Measurements from ENCODE around the gene HLCS. TPM values are rescaled to one million over a fixed set of nuclear protein-coding genes. Genes with fewer than 3 reads are reported as not detected.

HLCS gene
- total RNA-seq, 1 donor from 2014 or later = 25.0 TPM

DNA sequence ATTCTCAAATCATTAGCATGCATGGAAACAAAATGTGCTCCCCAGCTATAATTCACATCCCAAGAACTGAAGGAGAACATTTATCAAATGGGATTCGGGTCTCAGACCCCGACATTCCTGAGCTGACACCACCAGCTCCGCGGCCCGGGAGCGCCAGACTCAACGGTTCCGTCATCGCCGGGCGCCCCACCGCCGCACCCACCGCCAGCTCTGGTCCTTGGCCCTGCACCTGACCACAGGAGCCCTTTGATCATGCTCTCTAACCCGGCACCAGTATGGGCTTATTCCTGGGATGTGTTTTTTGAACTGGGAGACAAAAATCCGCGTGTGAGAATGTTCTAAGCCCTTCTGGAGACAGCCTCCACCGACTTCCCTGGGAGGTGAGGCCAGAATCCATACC lies 43.6 kb downstream of the HLCS start:
- TF ChIP-seq, protein P1, sequence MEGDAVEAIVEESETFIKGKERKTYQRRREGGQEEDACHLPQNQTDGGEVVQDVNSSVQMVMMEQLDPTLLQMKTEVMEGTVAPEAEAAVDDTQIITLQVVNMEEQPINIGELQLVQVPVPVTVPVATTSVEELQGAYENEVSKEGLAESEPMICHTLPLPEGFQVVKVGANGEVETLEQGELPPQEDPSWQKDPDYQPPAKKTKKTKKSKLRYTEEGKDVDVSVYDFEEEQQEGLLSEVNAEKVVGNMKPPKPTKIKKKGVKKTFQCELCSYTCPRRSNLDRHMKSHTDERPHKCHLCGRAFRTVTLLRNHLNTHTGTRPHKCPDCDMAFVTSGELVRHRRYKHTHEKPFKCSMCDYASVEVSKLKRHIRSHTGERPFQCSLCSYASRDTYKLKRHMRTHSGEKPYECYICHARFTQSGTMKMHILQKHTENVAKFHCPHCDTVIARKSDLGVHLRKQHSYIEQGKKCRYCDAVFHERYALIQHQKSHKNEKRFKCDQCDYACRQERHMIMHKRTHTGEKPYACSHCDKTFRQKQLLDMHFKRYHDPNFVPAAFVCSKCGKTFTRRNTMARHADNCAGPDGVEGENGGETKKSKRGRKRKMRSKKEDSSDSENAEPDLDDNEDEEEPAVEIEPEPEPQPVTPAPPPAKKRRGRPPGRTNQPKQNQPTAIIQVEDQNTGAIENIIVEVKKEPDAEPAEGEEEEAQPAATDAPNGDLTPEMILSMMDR (IDR thresholded peaks at IDR 0.05) = no peak
- TF ChIP-seq EZH2phosphoT487 (IDR thresholded peaks at IDR 0.05) (no peak), EZH2 (IDR thresholded peaks at IDR 0.05) (no peak)
- no peak overlapping the region for H3K27ac Mint-ChIP-seq
- H3K27me3 ChIP-seq = no peaks in the 10 kb centered on the region
- no peaks in the 10 kb centered on the region for H3F3A ChIP-seq (ENCODE audit: low read depth)
- H3K36me3 Mint-ChIP-seq = peaks cover 3% of the 10 kb centered on the region
- H3K9me3 Mint-ChIP-seq = no peaks in the 10 kb centered on the region
- H3K27me3 Mint-ChIP-seq (ENCODE audit: insufficient read depth, low read depth) = peaks cover 2% of the 10 kb centered on the region
- DNase-seq (ENCODE audit: low spot score) = no peak
- no peak overlapping the region for H3K4me3 ChIP-seq
- H2AFZ ChIP-seq (replicated peaks) = no peak overlapping the region
- no peaks in the 10 kb centered on the region for H3K79me2 ChIP-seq (ENCODE audit: low read depth)
- no peak overlapping the region for H3K4me3 Mint-ChIP-seq
- H3K4me1 ChIP-seq = no peaks in the 10 kb centered on the region
- no peaks in the 10 kb centered on the region for H3K9me3 ChIP-seq (ENCODE audit: low read depth)
- H3K27ac ChIP-seq = no peak overlapping the region
- peaks cover 17% of the 10 kb centered on the region for H3K4me1 Mint-ChIP-seq
- H3K36me3 ChIP-seq = no peaks in the 10 kb centered on the region
- no peak overlapping the region for H3K9ac ChIP-seq
- no peaks in the 10 kb centered on the region for H4K20me1 ChIP-seq (ENCODE audit: low read depth)
- H3K4me2 ChIP-seq = no peak overlapping the region

DNA sequence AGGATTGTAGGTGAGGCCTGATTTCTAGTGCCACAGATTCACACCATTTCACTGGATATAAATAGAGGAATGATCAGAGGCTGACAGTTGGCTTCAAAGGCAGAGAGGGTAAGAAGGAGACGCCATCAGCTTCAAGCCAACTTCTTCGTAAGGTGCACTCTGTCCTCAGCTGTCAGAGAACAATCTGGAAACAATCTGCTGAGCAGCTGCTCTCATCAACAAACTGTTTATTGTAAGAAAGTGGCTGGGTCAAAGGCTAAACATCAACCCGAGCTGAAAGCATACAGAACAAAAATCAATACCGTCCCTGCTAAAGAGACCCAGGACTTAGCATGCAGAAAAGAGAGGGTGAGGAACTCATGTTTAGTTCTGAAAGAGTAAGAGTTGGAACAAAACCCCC lies 48.2 kb downstream of the HLCS start:
- no peak overlapping the region for H3K27ac ChIP-seq
- Mint-ChIP-seq H3K27ac (no peak overlapping the region), H3K36me3 (no peaks in the 10 kb centered on the region), H3K4me3 (no peak overlapping the region), H3K4me1 (peaks cover 13% of the 10 kb centered on the region), H3K9me3 (no peaks in the 10 kb centered on the region), H3K27me3 (ENCODE audit: insufficient read depth, low read depth) (no peaks in the 10 kb centered on the region)
- TF ChIP-seq, protein P1 (IDR thresholded peaks at IDR 0.05) = no peak
- no peak for TF ChIP-seq EZH2 (IDR thresholded peaks at IDR 0.05)
- no peak for TF ChIP-seq EZH2phosphoT487 (IDR thresholded peaks at IDR 0.05)
- H4K20me1 ChIP-seq (ENCODE audit: low read depth) = no peaks in the 10 kb centered on the region
- H3K9ac ChIP-seq = no peak overlapping the region
- H3K9me3 ChIP-seq (ENCODE audit: low read depth) = no peaks in the 10 kb centered on the region
- no peak for DNase-seq (ENCODE audit: low spot score)
- no peaks in the 10 kb centered on the region for H3K79me2 ChIP-seq (ENCODE audit: low read depth)
- H3K27me3 ChIP-seq = no peaks in the 10 kb centered on the region
- no peak overlapping the region for H3K4me2 ChIP-seq
- H3K4me3 ChIP-seq = no peak overlapping the region
- H2AFZ ChIP-seq (replicated peaks) = no peak overlapping the region
- peaks cover 11% of the 10 kb centered on the region for H3K4me1 ChIP-seq
- H3F3A ChIP-seq (ENCODE audit: low read depth) = peaks cover 12% of the 10 kb centered on the region
- no peaks in the 10 kb centered on the region for H3K36me3 ChIP-seq

DNA sequence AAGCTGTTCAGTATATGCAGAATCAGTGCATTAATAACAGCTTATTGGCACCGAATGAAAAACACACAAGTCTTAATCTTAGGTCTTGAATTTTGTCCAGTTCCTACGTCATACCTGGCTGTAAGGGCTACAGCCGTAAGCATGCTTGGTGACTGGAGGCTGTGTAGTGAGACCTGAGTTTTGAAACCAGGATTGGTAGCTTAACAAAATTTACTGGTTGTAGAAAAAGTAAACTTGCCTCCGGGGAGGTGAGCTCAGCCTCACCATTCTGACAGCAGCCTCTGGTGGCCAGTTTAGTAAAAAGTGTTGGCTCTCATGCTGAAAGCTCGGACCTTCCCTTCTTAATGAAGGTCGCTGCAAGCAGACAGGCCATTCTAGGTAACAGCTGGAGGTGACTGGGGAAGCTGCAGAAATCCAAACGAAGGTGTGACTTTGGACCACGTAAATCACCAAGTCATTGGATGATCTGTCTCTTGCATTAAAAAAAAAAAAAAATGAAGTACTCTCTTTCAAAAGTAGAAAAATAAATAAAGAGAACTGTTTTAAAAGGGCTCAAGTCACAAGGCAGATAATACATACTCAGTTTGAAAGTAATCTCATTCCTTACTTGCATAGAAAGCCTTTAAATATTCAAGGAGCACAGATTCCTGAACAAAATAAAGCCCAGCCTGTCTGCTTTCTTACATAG lies 48.9 kb downstream of the HLCS start:
- Histone ChIP-seq H3K9me3 (ENCODE audit: low read depth) (no peaks in the 10 kb centered on the region), H3K79me2 (ENCODE audit: low read depth) (no peaks in the 10 kb centered on the region), H3K27ac (no peak overlapping the region), H2AFZ (replicated peaks) (peak overlapping the region; percentile 4), H4K20me1 (ENCODE audit: low read depth) (no peaks in the 10 kb centered on the region), H3K36me3 (no peaks in the 10 kb centered on the region), H3K27me3 (no peaks in the 10 kb centered on the region), H3F3A (ENCODE audit: low read depth) (peaks cover 12% of the 10 kb centered on the region), H3K4me3 (no peak overlapping the region), H3K9ac (no peak overlapping the region), H3K4me2 (peak overlapping the region; percentile 32), H3K4me1 (peaks cover 11% of the 10 kb centered on the region)
- H3K27me3 Mint-ChIP-seq (ENCODE audit: insufficient read depth, low read depth) = no peaks in the 10 kb centered on the region
- no peak overlapping the region for H3K4me3 Mint-ChIP-seq
- H3K27ac Mint-ChIP-seq = no peak overlapping the region
- H3K4me1 Mint-ChIP-seq = peaks cover 9% of the 10 kb centered on the region
- H3K36me3 Mint-ChIP-seq = no peaks in the 10 kb centered on the region
- DNase-seq (ENCODE audit: low spot score) = peak; percentile 71
- TF ChIP-seq EZH2 (IDR thresholded peaks at IDR 0.05) (no peak), EZH2phosphoT487 (IDR thresholded peaks at IDR 0.05) (no peak)
- TF ChIP-seq, protein P1 (IDR thresholded peaks at IDR 0.05) = peak; percentile 66
- no peaks in the 10 kb centered on the region for H3K9me3 Mint-ChIP-seq
